Spinal cord (tissue), 10 donors: ENCODE measurements around the gene MAP3K5. TPM values are rescaled to one million over a fixed set of nuclear protein-coding genes. Genes with fewer than 3 reads are reported as not detected.
"Not testable (repeated sequence)": the region's sequence is repeated elsewhere in the genome, so short reads cannot be mapped to it uniquely, and the experiment has no call there.

Source experiments
- DNase-seq, 6 donors: peaks; one replicate each; pipeline versions ENCODE4 v3.0.0 to v3.0.0-alpha.2; 2013 to 2015; ENCODE audit warnings: low spot score in 6 of 6, low read depth in 4 of 6
- H3K27ac ChIP-seq: one replicate; pipeline ENCODE4 v1.5.1; 2013; ENCODE audit warnings: low read depth, low read length, control low read depth
- H3K27me3 ChIP-seq: one replicate; pipeline ENCODE4 v1.6.1; 2013; ENCODE audit warnings: low read length; ENCODE audit not compliant: control insufficient read depth, insufficient read depth
- H3K36me3 ChIP-seq: one replicate; pipeline ENCODE4 v1.6.1; 2013; ENCODE audit warnings: low read length; ENCODE audit not compliant: control insufficient read depth, insufficient read depth
- H3K4me1 ChIP-seq: one replicate; pipeline ENCODE4 v1.6.1; 2013; ENCODE audit warnings: low read length; ENCODE audit not compliant: control insufficient read depth, insufficient read depth
- H3K4me3 ChIP-seq: one replicate; pipeline ENCODE4 v1.5.1; 2013; ENCODE audit warnings: low read depth, low read length, control low read depth
- H3K9me3 ChIP-seq: one replicate; pipeline ENCODE4 v1.6.1; 2013; ENCODE audit warnings: low read length; ENCODE audit not compliant: control insufficient read depth, insufficient read depth
- WGBS: methylation state at CpG from one replicate; pipeline ENCODE4 v1.1.5; 2013; ENCODE audit warnings: missing lambda C conversion rate; ENCODE audit not compliant: insufficient coverage; 5-methylcytosine and 5-hydroxymethylcytosine counted together
- polyA plus RNA-seq, 2 donors: library from polyadenylated mRNA; unstranded; fragments of 120-200 nt; gene quantifications; one replicate each; pipeline ENCODE4 v1.2.1, GENCODE V29; 2013; ENCODE audit not compliant: insufficient read length in 2 of 2
- total RNA-seq, 2 donors: library from RNA; depleted of rRNA in 1 of 2; stranded (reverse); fragments of 120-200 nt in 1 of 2; fragments of >200 nt in 1 of 2; gene quantifications; one replicate each; pipeline versions ENCODE4 v1.2.3 to v1.2.4, GENCODE V29; 2013 to 2014
- donor health status: healthy.

Gene MAP3K5
- total and polyA plus RNA-seq, 4 donors = 8.5 to 26.9 (median 9.7) TPM

DNA sequence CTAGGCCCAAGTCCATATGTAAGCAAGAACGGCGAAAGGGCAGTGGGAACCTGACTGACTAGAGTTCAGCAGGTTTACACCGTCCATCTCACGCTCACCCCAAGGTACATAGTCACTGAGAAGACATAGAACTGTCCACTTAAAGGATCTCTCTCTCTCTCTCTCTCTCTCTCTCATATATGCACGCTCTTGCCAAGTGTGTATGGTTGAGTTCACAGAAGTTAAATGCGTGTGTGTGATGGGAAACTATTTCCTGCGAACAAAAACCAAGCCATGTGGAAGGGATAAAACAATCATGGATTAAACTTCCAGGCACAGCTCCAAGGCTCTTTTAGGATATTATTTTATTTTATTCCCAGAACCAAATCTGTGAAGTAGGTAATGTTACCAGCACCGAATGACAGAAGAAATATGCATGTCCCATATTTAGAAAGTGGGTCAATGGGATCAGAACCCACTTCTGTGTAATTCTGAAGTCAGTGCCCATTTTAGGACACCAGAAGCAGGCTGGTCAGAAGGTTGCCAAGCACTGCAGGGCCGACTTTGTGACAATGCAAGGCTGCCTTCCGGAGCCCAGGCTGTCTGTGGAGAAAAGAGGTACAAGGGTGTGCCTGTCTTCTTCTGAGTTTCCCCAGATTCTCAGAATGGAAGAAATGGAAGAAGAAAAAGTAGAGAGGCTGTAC is 192.8 kb downstream of the MAP3K5 start:
- H3K4me3 ChIP-seq = no peak overlapping the region
- no peak for DNase-seq
- WGBS = no CpG with 5 or more reads among the region's 10 CpGs

DNA sequence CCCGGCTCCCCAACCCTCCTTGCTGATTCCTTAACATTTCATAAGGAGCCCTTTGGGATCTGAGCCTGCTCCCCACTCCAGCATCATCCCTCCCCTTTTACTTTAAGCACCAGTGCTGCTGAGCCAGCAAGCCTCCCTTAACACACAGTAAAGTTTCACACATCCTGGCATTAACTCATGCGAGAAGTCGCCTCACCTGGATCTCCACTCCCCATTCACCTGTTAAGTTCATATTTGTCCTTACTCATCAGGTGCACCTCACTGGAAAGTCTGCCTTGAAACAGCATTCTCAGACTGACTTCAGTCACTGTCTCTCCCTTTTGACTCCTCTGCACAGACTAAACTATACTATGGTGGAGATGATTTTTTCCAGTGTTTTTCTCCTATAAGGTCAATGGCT is 194.2 kb downstream of the MAP3K5 start:
- no peaks in the 10 kb centered on the region for H3K9me3 ChIP-seq
- DNase-seq = no peak
- no peak overlapping the region for H3K27ac ChIP-seq
- H3K4me1 ChIP-seq = no peaks in the 10 kb centered on the region
- no peaks in the 10 kb centered on the region for H3K27me3 ChIP-seq
- WGBS = 100% methylated on average over 3 of the region's 3 CpGs
- no peak overlapping the region for H3K4me3 ChIP-seq
- peaks cover 3% of the 10 kb centered on the region for H3K36me3 ChIP-seq

More for the DNA sequence above, 192.8 kb downstream of the MAP3K5 start:
- Histone ChIP-seq H3K36me3 (peaks cover 6% of the 10 kb centered on the region), H3K27me3 (no peaks in the 10 kb centered on the region), H3K9me3 (no peaks in the 10 kb centered on the region), H3K4me1 (no peaks in the 10 kb centered on the region), H3K27ac (no peak overlapping the region)

DNA sequence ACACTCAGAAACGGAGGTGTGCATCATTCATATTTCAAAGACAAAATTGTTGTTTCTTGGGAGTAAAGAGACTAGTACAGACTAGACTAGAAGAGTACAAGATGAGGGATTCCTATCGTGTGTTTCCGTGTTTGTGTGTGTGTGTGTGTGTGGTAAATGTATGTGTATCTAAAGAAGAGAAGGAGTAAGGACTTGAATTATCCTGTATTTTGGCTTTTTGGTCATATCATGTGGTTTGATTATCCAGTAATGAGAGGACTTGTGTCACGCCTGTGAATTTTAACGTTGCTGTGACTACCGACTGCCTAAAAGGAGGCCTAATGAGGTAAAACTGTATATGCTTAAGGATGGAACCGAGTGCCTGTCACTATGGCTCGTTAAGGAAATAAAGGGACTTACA is 197.6 kb downstream of the MAP3K5 start:
- H3K27ac ChIP-seq = no peak overlapping the region
- no peaks in the 10 kb centered on the region for H3K36me3 ChIP-seq
- WGBS = 92% methylated on average over 7 of the region's 8 CpGs

DNA sequence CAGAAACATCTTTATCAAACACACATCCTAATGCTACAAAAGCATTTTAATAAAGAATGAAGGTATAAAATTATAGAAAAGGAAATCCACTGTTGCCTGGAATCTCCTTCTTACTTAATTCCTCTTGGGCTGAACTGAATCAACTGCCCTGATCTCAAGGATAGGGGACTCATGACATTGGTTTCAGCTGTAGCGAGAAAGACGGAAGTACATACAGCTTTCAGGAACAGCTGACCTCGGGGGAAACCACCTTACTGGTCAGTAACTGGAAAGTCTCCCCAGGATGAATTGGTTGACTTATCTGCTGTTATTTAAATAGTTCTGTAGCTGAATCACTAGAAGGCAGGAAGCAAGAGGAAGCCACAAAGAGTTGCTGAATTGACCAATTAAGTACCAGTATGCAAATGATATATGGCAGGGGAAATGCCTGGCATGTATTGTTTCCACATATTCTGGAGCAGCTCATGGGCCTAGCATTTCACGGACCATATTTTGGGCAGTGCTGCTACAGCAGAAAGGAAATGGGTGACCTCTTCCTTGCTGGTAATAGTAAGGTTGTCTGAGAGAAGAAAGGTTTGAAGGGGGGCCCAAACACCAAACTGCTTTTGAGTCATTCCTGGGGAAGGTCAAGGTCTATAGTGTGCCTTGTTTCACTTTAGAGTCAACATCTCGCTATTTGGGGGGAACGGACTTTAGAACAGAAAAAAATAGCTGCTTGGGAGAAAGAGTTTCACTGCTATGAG is 198.4 kb downstream of the MAP3K5 start:
- Histone ChIP-seq H3K27me3 (no peaks in the 10 kb centered on the region), H3K4me1 (no peaks in the 10 kb centered on the region), H3K4me3 (no peak overlapping the region), H3K9me3 (no peaks in the 10 kb centered on the region), H3K27ac (no peak overlapping the region), H3K36me3 (no peaks in the 10 kb centered on the region)
- 75% methylated on average over 6 of the region's 6 CpGs for WGBS
- no peak for DNase-seq

More for the DNA sequence above, 197.6 kb downstream of the MAP3K5 start:
- Histone ChIP-seq H3K9me3 (no peaks in the 10 kb centered on the region), H3K4me1 (no peaks in the 10 kb centered on the region), H3K4me3 (no peak overlapping the region), H3K27me3 (no peaks in the 10 kb centered on the region)
- no peak for DNase-seq

DNA sequence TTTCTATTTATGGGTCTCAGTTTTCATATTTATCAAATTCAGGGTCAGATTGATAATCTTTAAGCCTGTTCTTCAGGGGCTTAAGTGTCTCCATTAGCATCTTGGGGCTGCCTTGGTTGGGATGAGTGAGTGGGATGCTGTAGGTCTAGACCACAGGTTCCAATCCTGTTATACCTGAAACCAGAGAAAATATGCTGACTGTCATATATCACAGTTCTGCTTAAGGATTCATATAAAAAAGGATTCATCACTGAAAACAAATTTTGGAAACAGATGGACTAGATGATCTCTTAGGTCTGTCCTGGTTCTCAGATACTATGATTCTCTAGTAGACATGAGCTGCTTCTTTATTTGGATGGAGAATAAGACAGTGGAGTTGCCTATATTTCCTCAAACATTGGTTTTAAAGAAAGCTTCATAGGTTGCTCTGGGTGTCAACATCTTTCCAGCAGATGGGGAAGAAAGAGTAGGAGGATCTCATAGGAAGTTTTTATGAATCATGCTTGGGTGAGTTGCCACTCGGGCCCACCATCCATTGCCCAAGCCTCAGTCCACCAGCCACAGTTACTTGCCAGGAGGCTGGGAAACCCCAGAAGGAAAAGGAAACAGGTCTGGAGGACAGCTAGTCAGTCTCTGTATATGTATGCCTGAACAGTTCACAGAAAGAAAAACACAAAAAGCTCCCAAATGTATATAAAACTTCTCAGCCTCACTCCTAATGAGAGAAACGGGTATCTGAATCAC is 199.2 kb downstream of the MAP3K5 start:
- H3K4me3 ChIP-seq = no peak overlapping the region

DNA sequence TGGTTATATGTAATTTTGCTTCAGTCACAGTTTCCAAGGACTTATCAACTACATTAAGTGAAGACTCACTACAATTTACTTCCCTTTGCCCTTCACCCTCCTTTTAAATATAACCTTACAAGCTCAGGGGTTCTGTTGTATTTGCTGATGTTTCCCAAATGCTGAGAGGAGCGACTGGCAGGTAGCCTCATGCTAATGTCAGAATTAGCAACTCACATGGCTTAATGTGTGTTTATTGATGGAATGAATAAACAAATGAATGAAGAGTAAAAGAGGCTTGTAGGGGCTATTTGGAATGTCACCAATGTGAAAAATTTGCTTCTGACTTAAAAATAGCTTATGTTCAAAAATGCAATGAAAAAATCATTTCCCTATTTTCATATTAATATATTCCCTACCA is 200.7 kb downstream of the MAP3K5 start:
- Histone ChIP-seq H3K36me3 (no peaks in the 10 kb centered on the region), H3K4me1 (no peaks in the 10 kb centered on the region)
- no CpG with 5 or more reads among the region's 1 CpG for WGBS

More for the DNA sequence above, 199.2 kb downstream of the MAP3K5 start:
- no peaks in the 10 kb centered on the region for H3K36me3 ChIP-seq
- no peak for DNase-seq
- H3K27ac ChIP-seq = no peak overlapping the region
- no peaks in the 10 kb centered on the region for H3K27me3 ChIP-seq
- H3K4me1 ChIP-seq = no peaks in the 10 kb centered on the region
- WGBS = no CpG with 5 or more reads among the region's 2 CpGs
- H3K9me3 ChIP-seq = no peaks in the 10 kb centered on the region

DNA sequence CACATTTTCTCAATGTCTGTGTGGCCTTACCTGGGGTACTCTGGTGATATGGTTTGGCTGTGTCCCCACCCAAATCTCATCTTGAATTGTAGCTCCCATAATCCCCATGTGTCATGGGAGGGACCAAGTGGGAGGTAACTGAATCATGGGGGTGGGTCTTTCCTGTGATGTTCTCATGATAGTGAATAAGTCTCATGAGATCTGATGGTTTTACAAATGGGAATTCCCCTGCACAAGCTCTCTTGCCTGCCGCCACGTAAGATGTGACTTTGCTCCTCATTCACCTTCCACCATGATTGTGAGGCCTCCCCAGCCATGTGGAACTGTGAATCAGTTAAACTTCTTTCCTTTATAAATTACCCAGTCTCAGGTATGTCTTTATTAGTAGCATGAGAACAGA is 201.4 kb downstream of the MAP3K5 start:
- not testable (repeated sequence) for H3K27ac ChIP-seq, DNase-seq, H3K4me1 ChIP-seq, H3K4me3 ChIP-seq, H3K27me3 ChIP-seq, H3K36me3 ChIP-seq, H3K9me3 ChIP-seq
- WGBS = no CpG with 5 or more reads among the region's 2 CpGs

More for the DNA sequence above, 200.7 kb downstream of the MAP3K5 start:
- H3K27me3 ChIP-seq = no peaks in the 10 kb centered on the region
- no peak for DNase-seq
- no peak overlapping the region for H3K27ac ChIP-seq
- no peak overlapping the region for H3K4me3 ChIP-seq
- no peaks in the 10 kb centered on the region for H3K9me3 ChIP-seq

DNA sequence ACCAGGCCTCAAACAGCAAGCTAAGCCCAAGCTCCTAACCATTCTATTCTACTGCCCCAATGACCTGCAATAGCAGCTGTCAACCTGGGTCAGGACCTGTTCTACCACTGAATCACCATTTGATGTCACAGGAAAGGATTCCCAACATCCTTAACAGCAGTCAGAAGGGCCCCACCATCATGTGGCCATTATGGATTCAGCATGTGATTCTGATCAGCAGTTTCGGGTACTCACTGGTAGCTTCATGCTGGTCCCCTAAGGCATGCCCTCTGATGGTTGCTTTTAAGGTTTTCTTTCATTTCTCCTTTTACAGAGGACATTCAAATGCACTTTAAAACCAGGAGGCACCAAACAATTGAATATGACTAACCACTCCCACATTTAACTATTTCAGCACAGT is 204.8 kb downstream of the MAP3K5 start:
- no peaks in the 10 kb centered on the region for H3K9me3 ChIP-seq
- H3K27me3 ChIP-seq = no peaks in the 10 kb centered on the region
- no peak for DNase-seq
- no peak overlapping the region for H3K27ac ChIP-seq
- no peaks in the 10 kb centered on the region for H3K4me1 ChIP-seq
- WGBS = 71% methylated on average over 1 of the region's 1 CpG
- no peak overlapping the region for H3K4me3 ChIP-seq
- no peaks in the 10 kb centered on the region for H3K36me3 ChIP-seq

DNA sequence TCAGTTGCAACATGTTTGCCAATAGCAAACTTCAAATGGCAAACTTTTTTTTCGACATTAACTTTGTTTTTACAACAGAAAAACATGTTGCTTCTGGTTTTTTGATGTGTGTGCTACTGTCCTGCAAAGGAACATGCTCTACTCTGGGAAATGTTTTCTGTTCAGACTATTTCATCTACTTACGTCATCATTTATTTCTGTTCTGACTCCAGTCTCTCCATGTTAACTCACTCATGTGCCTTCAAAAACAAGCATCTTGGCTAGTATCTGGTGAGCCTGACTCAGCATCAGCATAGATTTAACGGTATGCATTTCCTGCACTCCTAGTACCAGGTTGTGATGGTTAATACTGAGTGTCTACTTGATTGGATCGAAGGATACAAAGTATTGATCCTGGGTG is 206.0 kb downstream of the MAP3K5 start:
- Histone ChIP-seq H3K4me1 (no peaks in the 10 kb centered on the region), H3K9me3 (no peaks in the 10 kb centered on the region), H3K4me3 (no peak overlapping the region), H3K27me3 (no peaks in the 10 kb centered on the region), H3K27ac (no peak overlapping the region), H3K36me3 (no peaks in the 10 kb centered on the region)
- 90% methylated on average over 2 of the region's 4 CpGs for WGBS
- no peak for DNase-seq
